HCT116 (cell line): ENCODE measurements around the gene CAP1. TPM values are rescaled to one million over a fixed set of nuclear protein-coding genes. Genes with fewer than 3 reads are reported as not detected.

ENCODE experiments used
- ATAC-seq: fragments of 200-7000 bp; cut with Tn5 transposase; 2 replicates; pipeline ENCODE4 v1.9.1; 2020; ENCODE audit warnings: mild to moderate bottlenecking, moderate library complexity
- BruUV-seq: library from RNA; stranded (reverse); fragments of 400-500 nt; replicated peaks from 2 replicates; lab custom pipeline; 2021; lab: Mats Ljungman, UMichigan
- CTCF ChIA-PET: fragments of 300-600 bp; sonication (Branson Sonifier 250); formaldehyde crosslinking; loops from one replicate; lab custom pipeline; 2021; ENCODE audit warnings: antibody characterized with exemption; lab: Charles Lee
- POLR2A ChIA-PET: fragments of 300-600, 350-600 bp; sonication (Branson Sonifier 250); formaldehyde crosslinking; loops from one replicate; lab custom pipeline; 2021; ENCODE audit warnings: antibody characterized with exemption; lab: Charles Lee
- RAD21 ChIA-PET, 2 experiments: fragments of 300-600 bp; sonication (Branson Sonifier 250); formaldehyde crosslinking; loops; one replicate each; lab custom pipeline; 2023; ENCODE audit warnings: low total read pairs in 2 of 2; ENCODE audit not compliant: uncharacterized antibody in 2 of 2, unreplicated experiment in 2 of 2, low non-redundant PET in 1 of 2; lab: Charles Lee
- DNase-seq: peaks from one replicate; pipeline ENCODE4 v3.0.0-alpha.2; 2010; ENCODE audit warnings: low read depth, low spot score
- H2AFZ ChIP-seq: fragments of 200-600 bp; shearing (Covaris generic), sonication (generic); 2 replicates; pipeline ENCODE4 v1.6.1; 2017; ENCODE audit warnings: low read depth, mixed run types, mixed read lengths, antibody characterized with exemption, low read length; ENCODE audit not compliant: poor library complexity, severe bottlenecking
- H3K27ac ChIP-seq: 2 replicates; pipeline ENCODE4 v1.5.1; 2012; ENCODE audit warnings: low read depth, low read length
- H3K27me3 ChIP-seq: fragments of 200-600 bp; sonication (generic); 2 replicates; pipeline ENCODE4 v1.6.1; 2016; ENCODE audit warnings: mixed run types, low read length, mixed read lengths; ENCODE audit not compliant: insufficient read depth
- H3K36me3 ChIP-seq, 2 experiments: fragments of 200-500 bp in 1 of 2; fragments of 200-600 bp in 1 of 2; sonication (Bioruptor generic) in 1 of 2; sonication (generic) in 1 of 2; 2 replicates each; pipeline versions ENCODE4 v1.5.1 to v1.6.1; 2014 to 2016; ENCODE audit warnings: low read length in 2 of 2, inconsistent platforms in 1 of 2, mixed read lengths in 1 of 2, mixed run types in 1 of 2; ENCODE audit not compliant: insufficient read depth in 2 of 2, control insufficient read depth in 1 of 2
- H3K4me1 ChIP-seq, 2 experiments: fragments of 200-600 bp in 1 of 2; sonication (generic) in 1 of 2; 2 replicates each; pipeline versions ENCODE4 v1.5.1 to v1.6.1; 2012 to 2017; ENCODE audit warnings: low read length in 2 of 2, inconsistent platforms in 1 of 2, mild to moderate bottlenecking in 1 of 2, mixed read lengths in 1 of 2, mixed run types in 1 of 2, moderate library complexity in 1 of 2; ENCODE audit not compliant: insufficient read depth in 2 of 2, control insufficient read depth in 1 of 2
- H3K4me2 ChIP-seq: fragments of 200-600 bp; sonication (generic); 2 replicates; pipeline ENCODE4 v1.6.1; 2017; ENCODE audit warnings: mixed run types, low read length, mixed read lengths
- H3K4me3 ChIP-seq, 2 experiments: fragments of 200-600 bp in 1 of 2; sonication (generic) in 1 of 2; replicated peaks in 1 of 2; 2 replicates each; pipeline ENCODE4 v1.5.1; 2011 to 2016; ENCODE audit warnings: low read length in 2 of 2, control low read depth in 1 of 2, low read depth in 1 of 2, mild to moderate bottlenecking in 1 of 2, mixed read lengths in 1 of 2, mixed run types in 1 of 2
- H3K79me2 ChIP-seq: fragments of 200-600 bp; sonication (generic); 2 replicates; pipeline ENCODE4 v1.6.1; 2017; ENCODE audit warnings: mild to moderate bottlenecking, mixed run types, low read length, moderate library complexity, mixed read lengths; ENCODE audit not compliant: insufficient read depth
- H3K9ac ChIP-seq: fragments of 200-600 bp; sonication (generic); 2 replicates; pipeline ENCODE4 v1.6.1; 2016; ENCODE audit warnings: low read length, mixed read lengths
- H3K9me2 ChIP-seq: fragments of 200-600 bp; sonication (generic), shearing (Covaris generic); 2 replicates; pipeline ENCODE4 v1.6.1; 2017; ENCODE audit warnings: mixed run types, mild to moderate bottlenecking, moderate library complexity; ENCODE audit not compliant: insufficient read depth
- H3K9me3 ChIP-seq, 2 experiments: fragments of 200-500 bp in 1 of 2; fragments of 200-600 bp in 1 of 2; sonication (Bioruptor generic) in 1 of 2; sonication (generic) in 1 of 2; 2 replicates each; pipeline ENCODE4 v1.6.1; 2014 to 2017; ENCODE audit warnings: low read length in 2 of 2, mixed read lengths in 2 of 2, inconsistent platforms in 1 of 2, low read depth in 1 of 2, mild to moderate bottlenecking in 1 of 2, mixed run types in 1 of 2, moderate library complexity in 1 of 2; ENCODE audit not compliant: control insufficient read depth in 1 of 2, insufficient read depth in 1 of 2
- H4K20me1 ChIP-seq: fragments of 200-600 bp; sonication (generic), shearing (Covaris generic); 2 replicates; pipeline ENCODE4 v1.6.1; 2017; ENCODE audit warnings: mixed run types, mild to moderate bottlenecking, moderate library complexity; ENCODE audit not compliant: insufficient read depth
- CEBPB ChIP-seq: IDR thresholded peaks from 2 replicates; pipeline ENCODE4 v1.6.1; 2012; ENCODE audit warnings: low read depth
- CTCF ChIP-seq, 3 experiments: fragments of 200-600 bp in 1 of 3; sonication (generic) in 1 of 3; IDR thresholded peaks in 2 of 3; conservative IDR thresholded peaks in 1 of 3; 2 replicates each; pipeline ENCODE4 v1.5.1; 2012 to 2017; ENCODE audit warnings: low read depth in 2 of 3, low read length in 2 of 3, antibody characterized with exemption in 1 of 3, borderline replicate concordance in 1 of 3, control low read depth in 1 of 3, mild to moderate bottlenecking in 1 of 3, mixed read lengths in 1 of 3, mixed run types in 1 of 3, moderate library complexity in 1 of 3; ENCODE audit not compliant: insufficient read depth in 1 of 3
- ELF1 ChIP-seq: IDR thresholded peaks from 2 replicates; pipeline ENCODE4 v1.6.1; 2012; ENCODE audit warnings: low read depth, borderline replicate concordance
- EZH2 ChIP-seq: fragments of 200-600 bp; sonication (generic); IDR thresholded peaks from 2 replicates; pipeline ENCODE4 v1.6.1; 2017; ENCODE audit warnings: antibody characterized with exemption, mixed run types
- JUND ChIP-seq: IDR thresholded peaks from 2 replicates; pipeline ENCODE4 v1.6.1; 2012
- MAX ChIP-seq: IDR thresholded peaks from 2 replicates; pipeline ENCODE4 v1.6.1; 2012
- POLR2A ChIP-seq: IDR thresholded peaks from 2 replicates; pipeline ENCODE4 v1.7.0; 2011; ENCODE audit warnings: borderline replicate concordance; ENCODE audit not compliant: insufficient read depth, insufficient read length; ENCODE audit errors: extremely low read depth
- SIN3A ChIP-seq: IDR thresholded peaks from 2 replicates; pipeline ENCODE4 v1.6.1; 2012; ENCODE audit warnings: low read depth
- SP1 ChIP-seq: IDR thresholded peaks from 2 replicates; pipeline ENCODE4 v1.6.1; 2012; ENCODE audit warnings: low read depth
- TCF7L2 ChIP-seq: IDR thresholded peaks from 2 replicates; pipeline ENCODE4 v1.7.0; 2011; ENCODE audit warnings: borderline replicate concordance, inconsistent platforms; ENCODE audit not compliant: insufficient read depth, insufficient read length; ENCODE audit errors: extremely low read depth
- intact Hi-C: fragments of 100-400 bp; cut with micrococcal nuclease; formaldehyde crosslinking; loops from 2 replicates; pipeline ENCODE4 v1.10.0; 2022
- total RNA-seq: library from RNA; stranded (reverse); gene quantifications from one replicate; pipeline ENCODE4 v1.2.1, GENCODE V29; 2021; ENCODE audit not compliant: unreplicated experiment

CAP1 gene
- total RNA-seq, 1 experiment from 2014 or later = 274 TPM

GRCh38 chr1:40092241-40092640, 51.7 kb downstream of the CAP1 start:
- Histone ChIP-seq H4K20me1 (no peaks in the 10 kb centered on the region), H3K36me3 (peaks cover 30 to 34% of the 10 kb centered on the region in 2 experiments), H3K27ac (no peak overlapping the region), H3K4me3 (no peak overlapping the region), H3K9me3 (no peaks in the 10 kb centered on the region), H3K9me2 (no peaks in the 10 kb centered on the region), H3K4me2 (no peak overlapping the region), H3K79me2 (peaks cover 47% of the 10 kb centered on the region), H3K27me3 (no peaks in the 10 kb centered on the region), H3K9ac (no peak overlapping the region), H3K4me1 (peaks cover 6 to 16% of the 10 kb centered on the region in 2 experiments; a peak in 3 of 4 replicates), H2AFZ (no peak overlapping the region)
- DNase-seq (no peak), ATAC-seq (no peak)
- ChIA-PET CTCF (no interaction called here), POLR2A (no interaction called here), RAD21 (no interaction called here)
- TF ChIP-seq EZH2 (no peak), SP1 (no peak), SIN3A (no peak), JUND (no peak)
- BruUV-seq = no TSS peak
- intact Hi-C loops = no loop called here

- RAD21 ChIA-PET = no interaction called here
- Histone ChIP-seq H3K4me3 (no peak overlapping the region), H3K9me2 (no peaks in the 10 kb centered on the region), H3K9ac (no peak overlapping the region), H3K79me2 (peaks cover 47% of the 10 kb centered on the region), H3K36me3 (peaks cover 26 to 29% of the 10 kb centered on the region in 2 experiments), H4K20me1 (no peaks in the 10 kb centered on the region), H3K9me3 (no peaks in the 10 kb centered on the region), H2AFZ (no peak overlapping the region), H3K27ac (no peak overlapping the region), H3K27me3 (no peaks in the 10 kb centered on the region), H3K4me2 (no peak overlapping the region), H3K4me1 (peaks cover 11 to 22% of the 10 kb centered on the region in 2 experiments; a peak in 3 of 4 replicates)
- intact Hi-C loops = no loop called here
- POLR2A ChIA-PET = no interaction called here
- BruUV-seq = no TSS peak
- DNase-seq (no peak), ATAC-seq (no peak)
- TF ChIP-seq EZH2 (no peak), MAX (no peak), ELF1 (no peak), CTCF (IDR thresholded peaks at IDR 0.05 in 2 of 3, conservative IDR thresholded peaks at IDR 0.05 in 1 of 3; ENCODE audit: borderline replicate concordance in 1 of 3, insufficient read depth in 1 of 3, low read depth in 2 of 3, low read length in 2 of 3) (no peak), TCF7L2 (no peak), CEBPB (no peak), SP1 (no peak), POLR2A (no peak)
- CTCF ChIA-PET = interaction anchor here (1.0 kb wide), 1 partner anchor 246 kb away, joined by 3 read pairs; no protein-coding TSS in a partner anchor
Observed at GRCh38 chr1:40092706-40093639, 52.4 kb downstream of the CAP1 start.
